HepG2 (cell line): Measurements from ENCODE around the gene BLOC1S4. TPM values are rescaled to one million over a fixed set of nuclear protein-coding genes. Genes with fewer than 3 reads are reported as not detected.

ENCODE experiments used
- CBFB ChIP-seq: sonication (generic); formaldehyde crosslinking; IDR thresholded peaks from 2 replicates; pipeline ENCODE4 v1.4.0; 2020; ENCODE audit warnings: missing genetic modification reagents
- KAT2B ChIP-seq: fragments of 150-350 bp; IDR thresholded peaks from 2 replicates; pipeline ENCODE4 v1.6.1; 2014; ENCODE audit warnings: low read depth, low read length, borderline replicate concordance
- KDM4B ChIP-seq: sonication (generic); formaldehyde crosslinking; IDR thresholded peaks from 2 replicates; pipeline ENCODE4 v1.4.0; 2020; ENCODE audit warnings: missing genetic modification reagents
- PAF1 ChIP-seq: IDR thresholded peaks from 2 replicates; pipeline ENCODE4 v1.6.1; 2016; ENCODE audit warnings: missing genetic modification reagents, missing compliant biosample characterization
- PBX2 ChIP-seq: IDR thresholded peaks from 2 replicates; pipeline ENCODE4 v1.6.1; 2016; ENCODE audit warnings: control low read depth
- POLR2G ChIP-seq: fragments of 200-400 bp; formaldehyde crosslinking; IDR thresholded peaks from 2 replicates; pipeline ENCODE4 v1.6.1; 2018; ENCODE audit warnings: mild to moderate bottlenecking, low read depth, low read length, moderate library complexity
- RFX5 ChIP-seq: IDR thresholded peaks from 2 replicates; pipeline ENCODE4 v1.6.1; 2011; ENCODE audit warnings: low read depth, low read length, improper control_type of control experiment
- TOE1 ChIP-seq: sonication (generic); formaldehyde crosslinking; IDR thresholded peaks from 2 replicates; pipeline ENCODE4 v1.4.0; 2020; ENCODE audit warnings: mild to moderate bottlenecking, missing genetic modification reagents
- YEATS2 ChIP-seq: sonication (generic); formaldehyde crosslinking; IDR thresholded peaks from 2 replicates; pipeline ENCODE4 v1.4.0; 2020; ENCODE audit warnings: missing genetic modification reagents, borderline replicate concordance
- ZBTB20 ChIP-seq: sonication (generic); formaldehyde crosslinking; IDR thresholded peaks from 2 replicates; pipeline ENCODE4 v1.8.1; 2023; ENCODE audit warnings: missing genetic modification reagents, low read depth, mild to moderate bottlenecking, borderline replicate concordance
- ZBTB26 ChIP-seq: IDR thresholded peaks from 2 replicates; pipeline ENCODE4 v1.6.1; 2016; ENCODE audit warnings: missing compliant biosample characterization, missing genetic modification reagents, borderline replicate concordance
- ZKSCAN1 ChIP-seq: fragments of 150-350 bp; IDR thresholded peaks from 2 replicates; pipeline ENCODE4 v1.6.1; 2014; ENCODE audit warnings: low read length
- ZNF235 ChIP-seq: sonication (generic); formaldehyde crosslinking; IDR thresholded peaks from 2 replicates; pipeline ENCODE4 v1.8.1; 2023; ENCODE audit warnings: mild to moderate bottlenecking, missing genetic modification reagents, borderline replicate concordance
- ZNF337 ChIP-seq: sonication (generic); formaldehyde crosslinking; IDR thresholded peaks from 2 replicates; pipeline ENCODE4 v1.5.1; 2020; ENCODE audit warnings: missing genetic modification reagents, low read depth, mild to moderate bottlenecking, borderline replicate concordance
- polyA plus RNA-seq, 8 experiments: library from polyadenylated mRNA; depleted of rRNA in 3 of 8; stranded (reverse) in 7 of 8; unstranded in 1 of 8; fragments of >200 nt; fragmentation: Illumina TruSeq in 4 of 8; extraction: Trizol in 4 of 8; gene quantifications; 2 replicates each; pipeline versions ENCODE4 v1.2.1 to v1.2.3, GENCODE V29; 2011 to 2016; ENCODE audit warnings: low read depth in 4 of 8, missing spikeins in 1 of 8, mixed read lengths in 1 of 8; ENCODE audit not compliant: insufficient read depth in 1 of 8
- total RNA-seq, 5 experiments: library from RNA; depleted of rRNA; stranded (reverse); fragments of >200 nt; fragmentation: Illumina TruSeq; extraction: Trizol; gene quantifications; 2 replicates each; pipeline ENCODE4 v1.2.3, GENCODE V29; 2016; ENCODE audit warnings: low read depth in 1 of 5
- TF ChIP-seq, protein P1 (sequence below): sonication (generic); formaldehyde crosslinking; IDR thresholded peaks from 2 replicates; pipeline ENCODE4 v1.4.0; 2020; ENCODE audit warnings: mild to moderate bottlenecking, missing genetic modification reagents
- TF ChIP-seq, protein P2 (sequence below): IDR thresholded peaks from 2 replicates; pipeline ENCODE4 v1.6.1; 2016

Gene BLOC1S4
- total and polyA plus RNA-seq, 2 of the 13 experiments (the other 11 are each of a cell fraction or from before 2014, with no cell fraction given): 15.5 to 20.9 TPM

- peak; percentile 85 for TF ChIP-seq POLR2G
- TF ChIP-seq ZBTB26 (CRISPR knock-in tag): no peak
- TF ChIP-seq ZNF337 (CRISPR knock-in tag): peak; percentile 57; the same call in 1 of the 2 replicates
- no peak for TF ChIP-seq CBFB
- no peak for TF ChIP-seq TOE1 (CRISPR knock-in tag)
- TF ChIP-seq, protein P1, sequence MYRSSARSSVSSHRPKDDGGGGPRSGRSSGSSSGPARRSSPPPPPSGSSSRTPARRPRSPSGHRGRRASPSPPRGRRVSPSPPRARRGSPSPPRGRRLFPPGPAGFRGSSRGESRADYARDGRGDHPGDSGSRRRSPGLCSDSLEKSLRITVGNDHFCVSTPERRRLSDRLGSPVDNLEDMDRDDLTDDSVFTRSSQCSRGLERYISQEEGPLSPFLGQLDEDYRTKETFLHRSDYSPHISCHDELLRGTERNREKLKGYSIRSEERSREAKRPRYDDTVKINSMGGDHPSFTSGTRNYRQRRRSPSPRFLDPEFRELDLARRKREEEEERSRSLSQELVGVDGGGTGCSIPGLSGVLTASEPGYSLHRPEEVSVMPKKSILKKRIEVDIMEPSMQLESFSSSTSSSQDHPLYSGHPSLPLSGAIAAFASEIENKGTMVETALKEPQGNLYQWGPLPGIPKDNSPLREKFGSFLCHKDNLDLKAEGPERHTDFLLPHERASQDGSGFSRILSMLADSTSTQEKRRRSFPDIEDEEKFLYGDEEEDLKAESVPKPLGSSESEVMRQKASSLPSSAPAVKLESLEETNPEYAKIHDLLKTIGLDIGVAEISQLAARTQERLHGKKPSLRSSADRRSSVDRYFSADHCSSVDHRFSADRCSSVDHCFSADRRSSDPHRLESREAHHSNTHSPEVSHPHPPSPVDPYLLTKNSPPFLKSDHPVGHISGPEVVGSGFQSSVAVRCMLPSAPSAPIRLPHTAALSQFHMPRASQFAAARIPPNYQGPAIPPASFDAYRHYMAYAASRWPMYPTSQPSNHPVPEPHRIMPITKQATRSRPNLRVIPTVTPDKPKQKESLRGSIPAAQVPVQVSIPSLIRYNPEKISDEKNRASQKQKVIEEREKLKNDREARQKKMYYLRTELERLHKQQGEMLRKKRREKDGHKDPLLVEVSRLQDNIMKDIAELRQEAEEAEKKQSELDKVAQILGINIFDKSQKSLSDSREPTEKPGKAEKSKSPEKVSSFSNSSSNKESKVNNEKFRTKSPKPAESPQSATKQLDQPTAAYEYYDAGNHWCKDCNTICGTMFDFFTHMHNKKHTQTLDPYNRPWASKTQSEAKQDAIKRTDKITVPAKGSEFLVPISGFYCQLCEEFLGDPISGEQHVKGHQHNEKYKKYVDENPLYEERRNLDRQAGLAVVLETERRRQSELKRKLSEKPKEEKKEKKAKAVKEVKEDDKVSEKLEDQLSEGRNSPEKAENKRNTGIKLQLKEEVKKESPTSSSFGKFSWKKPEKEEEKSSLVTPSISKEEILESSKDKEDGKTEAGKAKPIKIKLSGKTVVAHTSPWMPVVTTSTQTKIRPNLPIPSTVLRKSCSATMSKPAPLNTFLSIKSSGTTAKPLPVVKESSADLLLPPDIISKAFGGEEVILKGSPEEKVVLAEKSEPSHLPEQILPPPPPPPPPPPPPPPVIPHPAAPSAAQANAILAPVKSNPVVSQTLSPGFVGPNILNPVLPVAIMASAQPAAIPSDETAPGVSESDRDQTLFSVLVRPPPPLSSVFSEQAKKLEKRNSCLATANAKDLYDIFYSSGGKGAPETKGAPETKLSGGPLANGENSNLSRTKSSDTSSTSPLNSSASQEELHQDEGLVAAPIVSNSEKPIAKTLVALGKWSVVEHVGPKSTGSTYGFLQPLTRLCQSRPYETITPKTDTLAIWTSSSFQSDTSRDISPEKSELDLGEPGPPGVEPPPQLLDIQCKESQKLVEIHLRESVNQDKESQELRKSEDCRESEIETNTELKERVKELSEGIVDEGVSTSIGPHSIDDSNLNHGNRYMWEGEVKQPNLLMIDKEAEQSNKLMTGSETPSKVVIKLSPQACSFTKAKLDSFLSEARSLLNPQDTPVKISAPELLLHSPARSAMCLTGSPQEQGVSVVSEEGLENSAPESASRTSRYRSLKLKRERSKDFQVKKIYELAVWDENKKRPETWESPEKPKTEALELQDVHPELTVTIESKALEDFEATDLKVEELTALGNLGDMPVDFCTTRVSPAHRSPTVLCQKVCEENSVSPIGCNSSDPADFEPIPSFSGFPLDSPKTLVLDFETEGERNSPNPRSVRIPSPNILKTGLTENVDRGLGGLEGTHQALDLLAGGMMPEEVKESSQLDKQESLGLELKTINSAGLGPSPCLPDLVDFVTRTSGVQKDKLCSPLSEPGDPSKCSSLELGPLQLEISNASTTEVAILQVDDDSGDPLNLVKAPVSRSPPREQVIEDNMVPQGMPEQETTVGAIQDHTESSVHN (CRISPR knock-in tag): 0 out of 2 replicates have a peak, but pooled peaks have one; percentile 85
- TF ChIP-seq YEATS2: no peak; the same call in 1 of the 2 replicates
- no peak for TF ChIP-seq KDM4B (CRISPR knock-in tag)
- no peak for TF ChIP-seq KAT2B
- TF ChIP-seq ZBTB20 (CRISPR knock-in tag): peak; percentile 58
- TF ChIP-seq RFX5: no peak
- no peak for TF ChIP-seq ZKSCAN1
- no peak for TF ChIP-seq PBX2
- TF ChIP-seq PAF1: no peak
- TF ChIP-seq, protein P2, sequence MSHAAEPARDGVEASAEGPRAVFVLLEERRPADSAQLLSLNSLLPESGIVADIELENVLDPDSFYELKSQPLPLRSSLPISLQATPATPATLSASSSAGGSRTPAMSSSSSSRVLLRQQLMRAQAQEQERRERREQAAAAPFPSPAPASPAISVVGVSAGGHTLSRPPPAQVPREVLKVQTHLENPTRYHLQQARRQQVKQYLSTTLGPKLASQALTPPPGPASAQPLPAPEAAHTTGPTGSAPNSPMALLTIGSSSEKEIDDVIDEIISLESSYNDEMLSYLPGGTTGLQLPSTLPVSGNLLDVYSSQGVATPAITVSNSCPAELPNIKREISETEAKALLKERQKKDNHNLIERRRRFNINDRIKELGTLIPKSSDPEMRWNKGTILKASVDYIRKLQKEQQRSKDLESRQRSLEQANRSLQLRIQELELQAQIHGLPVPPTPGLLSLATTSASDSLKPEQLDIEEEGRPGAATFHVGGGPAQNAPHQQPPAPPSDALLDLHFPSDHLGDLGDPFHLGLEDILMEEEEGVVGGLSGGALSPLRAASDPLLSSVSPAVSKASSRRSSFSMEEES: peak; percentile 71
- no peak for TF ChIP-seq ZNF235 (CRISPR knock-in tag)
Observed at GRCh38 chr4:6749340-6750171, 33.6 kb downstream of the BLOC1S4 start (continued).
